IMR-90 (cell line): ENCODE results near the gene AP3M1. TPM values are rescaled to one million over a fixed set of nuclear protein-coding genes. Genes with fewer than 3 reads are reported as not detected.

ENCODE experiments used
- ATAC-seq: fragments of 200-7000 bp; cut with Tn5 transposase; 2 replicates; pipeline ENCODE4 v1.9.1; 2020; ENCODE audit warnings: low read depth, mild to moderate bottlenecking, moderate library complexity
- BruUV-seq: library from RNA; stranded (reverse); fragments of 400-500 nt; replicated peaks from 2 replicates; lab custom pipeline; 2021; lab: Mats Ljungman, UMichigan
- CTCF ChIA-PET: fragments of 300-600 bp; formaldehyde crosslinking; extraction: SDS; loops from one replicate; lab custom pipeline; 2021; ENCODE audit warnings: antibody characterized with exemption; lab: Yijun Ruan, JAX
- POLR2A ChIA-PET: fragments of 300-600 bp; sonication (Branson Sonifier 250); formaldehyde crosslinking; loops from one replicate; lab custom pipeline; 2022; ENCODE audit warnings: antibody characterized with exemption; ENCODE audit not compliant: unreplicated experiment; lab: Charles Lee
- DNase-seq: peaks from one replicate; pipeline ENCODE4 v3.0.0; 2013
- H2AFZ ChIP-seq: replicated peaks from 2 replicates; pipeline ENCODE3; 2013; ENCODE audit warnings: low read length, mild to moderate bottlenecking; ENCODE audit not compliant: poor library complexity
- H2AK5ac ChIP-seq: 2 replicates; pipeline ENCODE4 v1.6.1; 2013; ENCODE audit warnings: low read depth, low read length, inconsistent platforms
- H2AK9ac ChIP-seq: replicated peaks from 2 replicates; pipeline ENCODE3; 2013; ENCODE audit warnings: mild to moderate bottlenecking, low read depth, low read length, moderate library complexity; ENCODE audit not compliant: poor library complexity
- H2BK120ac ChIP-seq: 2 replicates; pipeline ENCODE4 v1.6.1; 2013; ENCODE audit warnings: low read depth, low read length, inconsistent platforms
- H2BK15ac ChIP-seq: 3 replicates; pipeline ENCODE4 v1.6.1; 2013; ENCODE audit warnings: low read depth, low read length, inconsistent platforms
- H2BK20ac ChIP-seq: 2 replicates; pipeline ENCODE4 v1.6.1; 2013; ENCODE audit warnings: low read depth, mild to moderate bottlenecking, inconsistent platforms, low read length, moderate library complexity
- H2BK5ac ChIP-seq: 2 replicates; pipeline ENCODE4 v1.6.1; 2013; ENCODE audit warnings: mild to moderate bottlenecking, low read depth, low read length, inconsistent platforms; ENCODE audit not compliant: poor library complexity, severe bottlenecking
- H3K14ac ChIP-seq: replicated peaks from 2 replicates; pipeline ENCODE4 v1.6.1; 2013; ENCODE audit warnings: low read depth, low read length, inconsistent platforms
- H3K18ac ChIP-seq: 2 replicates; pipeline ENCODE4 v1.6.1; 2013; ENCODE audit warnings: low read depth, low read length, control low read depth
- H3K23ac ChIP-seq: 2 replicates; pipeline ENCODE4 v1.6.1; 2013; ENCODE audit warnings: low read depth, low read length, inconsistent platforms
- H3K27ac ChIP-seq: 2 replicates; pipeline ENCODE4 v1.5.1; 2013; ENCODE audit warnings: mild to moderate bottlenecking, control low read depth, low read length; ENCODE audit not compliant: insufficient read depth
- H3K27me3 ChIP-seq: 2 replicates; pipeline ENCODE4 v1.6.1; 2013; ENCODE audit warnings: low read length; ENCODE audit not compliant: control insufficient read depth, insufficient read depth
- H3K36me3 ChIP-seq: 2 replicates; pipeline ENCODE4 v1.6.1; 2013; ENCODE audit warnings: low read length, mixed read lengths; ENCODE audit not compliant: control insufficient read depth, insufficient read depth
- H3K4ac ChIP-seq: 2 replicates; pipeline ENCODE4 v1.6.1; 2013; ENCODE audit warnings: low read depth, low read length, inconsistent platforms
- H3K4me1 ChIP-seq: 2 replicates; pipeline ENCODE4 v1.6.1; 2013; ENCODE audit warnings: low read length, mixed read lengths; ENCODE audit not compliant: control insufficient read depth, insufficient read depth
- H3K4me2 ChIP-seq: 2 replicates; pipeline ENCODE4 v1.6.1; 2013; ENCODE audit warnings: low read depth, mild to moderate bottlenecking, control low read depth, low read length, moderate library complexity
- H3K4me3 ChIP-seq: 2 replicates; pipeline ENCODE4 v1.5.1; 2013; ENCODE audit warnings: low read depth, mild to moderate bottlenecking, control low read depth, low read length, moderate library complexity; ENCODE audit not compliant: insufficient read depth
- H3K56ac ChIP-seq: 2 replicates; pipeline ENCODE4 v1.6.1; 2013; ENCODE audit warnings: low read length, inconsistent platforms; ENCODE audit not compliant: insufficient read depth; ENCODE audit errors: extremely low read depth
- H3K79me1 ChIP-seq, 2 experiments: 2 replicates each; pipeline ENCODE4 v1.6.1; 2013; ENCODE audit warnings: low read length in 2 of 2, inconsistent platforms in 1 of 2, low read depth in 1 of 2
- H3K9ac ChIP-seq: 2 replicates; pipeline ENCODE4 v1.6.1; 2013; ENCODE audit warnings: low read depth, low read length, control low read depth
- H3K9me1 ChIP-seq: 2 replicates; pipeline ENCODE4 v1.6.1; 2013; ENCODE audit warnings: low read length, inconsistent platforms; ENCODE audit not compliant: insufficient read depth
- H3K9me3 ChIP-seq: 2 replicates; pipeline ENCODE4 v1.6.1; 2013; ENCODE audit warnings: low read length; ENCODE audit not compliant: control insufficient read depth, insufficient read depth
- H4K20me1 ChIP-seq: 2 replicates; pipeline ENCODE4 v1.6.1; 2013; ENCODE audit warnings: low read length, inconsistent platforms; ENCODE audit not compliant: insufficient read depth
- H4K5ac ChIP-seq: 2 replicates; pipeline ENCODE4 v1.6.1; 2013; ENCODE audit warnings: mild to moderate bottlenecking, low read depth, low read length, control low read depth
- H4K8ac ChIP-seq, 2 experiments: 2 replicates each; pipeline ENCODE4 v1.6.1; 2013; ENCODE audit warnings: low read depth in 2 of 2, low read length in 2 of 2, control low read depth in 1 of 2, inconsistent platforms in 1 of 2
- H4K91ac ChIP-seq: 2 replicates; pipeline ENCODE4 v1.6.1; 2013; ENCODE audit warnings: low read depth, low read length, inconsistent platforms; ENCODE audit not compliant: insufficient read depth
- CEBPB ChIP-seq: IDR thresholded peaks from 2 replicates; pipeline ENCODE4 v1.6.1; 2012; ENCODE audit warnings: low read depth, low read length, improper control_type of control experiment
- CTCF ChIP-seq: conservative IDR thresholded peaks from 2 replicates; pipeline ENCODE4 v1.5.1; 2012; ENCODE audit warnings: mild to moderate bottlenecking, low read depth, low read length, improper control_type of control experiment
- MAFK ChIP-seq: IDR thresholded peaks from 2 replicates; pipeline ENCODE4 v1.6.1; 2012; ENCODE audit warnings: low read depth, low read length, improper control_type of control experiment
- WGBS, 2 experiments: methylation state at CpG; one replicate each; pipeline versions ENCODE4 v1.1.5 to v1.1.7; 2013; ENCODE audit warnings: missing lambda C conversion rate in 2 of 2; ENCODE audit not compliant: insufficient read length in 1 of 2; ENCODE audit errors: extremely low coverage in 2 of 2; 5-methylcytosine and 5-hydroxymethylcytosine counted together
- dilution Hi-C: fragments of 300-500 bp; cut with HindIII; formaldehyde crosslinking; loops from one replicate; pipeline ENCODE4 v1.14.3; 2018; ENCODE audit warnings: low sequenced_read_pairs; ENCODE audit not compliant: unreplicated experiment
- in situ Hi-C: fragments of 300-500 bp; cut with MboI; formaldehyde crosslinking; loops from 3 replicates; pipeline ENCODE4 v1.14.3; 2019; ENCODE audit warnings: low sequenced_read_pairs, inconsistent platforms, mixed read lengths
- intact Hi-C: fragments of 100-400 bp; cut with micrococcal nuclease; formaldehyde crosslinking; loops from 2 replicates; pipeline ENCODE4 v1.10.0; 2022
- polyA plus RNA-seq, 3 experiments: library from polyadenylated mRNA; depleted of rRNA; stranded (reverse); fragments of >200 nt; gene quantifications; 2 replicates each; pipeline ENCODE4 v1.2.3, GENCODE V29; 2012; ENCODE audit warnings: low replicate concordance in 1 of 3
- total RNA-seq: library from RNA; depleted of rRNA; stranded (reverse); fragments of >200 nt; gene quantifications from 2 replicates; pipeline ENCODE4 v1.2.3, GENCODE V29; 2012
- TF ChIP-seq, protein P1 (sequence below): fragments of 150-350 bp; IDR thresholded peaks from 2 replicates; pipeline ENCODE4 v1.6.1; 2016; ENCODE audit warnings: low read depth, mild to moderate bottlenecking, low read length, moderate library complexity, borderline replicate concordance

AP3M1 gene
- total and polyA plus RNA-seq, 2 of the 4 experiments (the other 2 are of a cell fraction), result 26.6 to 46.4 TPM

DNA sequence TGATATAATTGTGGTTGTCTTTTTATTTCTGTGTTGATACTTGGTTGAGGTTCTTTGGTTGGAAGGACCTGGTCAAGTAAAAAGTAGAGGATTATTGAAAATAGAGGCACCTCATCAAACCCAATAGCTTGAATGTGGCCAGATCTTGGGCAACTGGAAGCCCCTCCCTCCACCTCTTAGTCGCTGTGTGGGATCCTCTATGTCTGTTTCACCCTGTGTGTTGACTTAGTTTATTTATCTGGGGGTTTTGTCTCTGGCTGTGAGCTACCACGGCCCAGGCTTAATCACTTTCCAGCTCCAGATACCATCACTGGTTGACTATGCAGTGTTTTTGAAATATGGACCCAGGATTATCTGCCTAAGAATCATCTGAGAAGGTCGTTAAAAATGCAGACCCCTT, 58.3 kb downstream of the AP3M1 start:
- Histone ChIP-seq H3K4me3 (no peak overlapping the region), H3K18ac (no peak overlapping the region), H3K9me3 (no peaks in the 10 kb centered on the region), H3K4ac (no peak overlapping the region), H3K4me1 (peaks cover 11% of the 10 kb centered on the region), H3K56ac (no peak overlapping the region), H4K91ac (no peak overlapping the region), H3K9me1 (peaks cover 17% of the 10 kb centered on the region), H3K36me3 (peaks cover 65% of the 10 kb centered on the region), H4K5ac (no peak overlapping the region), H3K23ac (no peak overlapping the region), H3K4me2 (no peak overlapping the region), H2BK120ac (no peak overlapping the region), H4K20me1 (peaks cover 42% of the 10 kb centered on the region), H3K14ac (no peak overlapping the region), H4K8ac (no peak overlapping the region), H2AFZ (no peak overlapping the region), H3K27ac (no peak overlapping the region; the same call in 1 of the 2 replicates), H3K79me1 (peaks cover 40 to 80% of the 10 kb centered on the region in 2 experiments), H2AK5ac (no peak overlapping the region), H3K9ac (no peak overlapping the region), H2BK20ac (no peak overlapping the region), H2BK15ac (no peak overlapping the region), H3K27me3 (no peaks in the 10 kb centered on the region), H2BK5ac (no peak overlapping the region), H2AK9ac (no peak overlapping the region)
- in situ Hi-C loops (no loop called here), dilution Hi-C loops (no loop called here), intact Hi-C loops (no loop called here)
- ChIA-PET CTCF (interaction anchor here (1.2 kb wide), 1 partner anchor 11 kb away, joined by 6 read pairs; no protein-coding TSS in a partner anchor), POLR2A (no interaction called here)
- BruUV-seq, result no TSS peak
- DNase-seq (peak; percentile 55), ATAC-seq (peak; percentile 78)
- no CpG with 5 or more reads among the region's 3 CpGs for WGBS, 2 experiments
- TF ChIP-seq MAFK, result no peak
- TF ChIP-seq, protein P1, sequence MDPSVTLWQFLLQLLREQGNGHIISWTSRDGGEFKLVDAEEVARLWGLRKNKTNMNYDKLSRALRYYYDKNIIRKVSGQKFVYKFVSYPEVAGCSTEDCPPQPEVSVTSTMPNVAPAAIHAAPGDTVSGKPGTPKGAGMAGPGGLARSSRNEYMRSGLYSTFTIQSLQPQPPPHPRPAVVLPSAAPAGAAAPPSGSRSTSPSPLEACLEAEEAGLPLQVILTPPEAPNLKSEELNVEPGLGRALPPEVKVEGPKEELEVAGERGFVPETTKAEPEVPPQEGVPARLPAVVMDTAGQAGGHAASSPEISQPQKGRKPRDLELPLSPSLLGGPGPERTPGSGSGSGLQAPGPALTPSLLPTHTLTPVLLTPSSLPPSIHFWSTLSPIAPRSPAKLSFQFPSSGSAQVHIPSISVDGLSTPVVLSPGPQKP, result no peak
- TF ChIP-seq CEBPB, result peak; percentile 55; the same call in 1 of the 2 replicates
- TF ChIP-seq CTCF, result no peak
